Measurements from ENCODE around the gene TEX52.

The TEX52 gene

GRCh38 chr12:2877953-2878732 is 21.3 kb upstream of the TEX52 start:
- no peak; the same call in 1 of the 2 replicates for TF ChIP-seq CTCF (IDR thresholded peaks at IDR 0.05)

GRCh38 chr12:2877047-2877952 is 20.5 kb upstream of the TEX52 start, which contains the start of the genes FOXM1 and RHNO1:
Gene FOXM1 (minus strand): TSS chr12:2877174. CDS start chr12:2874478, 2,696 bp downstream.
Gene RHNO1 (plus strand): TSS chr12:2877223. CDS start chr12:2885367, 8,144 bp downstream.
- TF ChIP-seq CTCF (IDR thresholded peaks at IDR 0.05) = no peak

GRCh38 chr12:2876431-2877046 is 19.7 kb upstream of the TEX52 start:
- no peak for TF ChIP-seq CTCF (IDR thresholded peaks at IDR 0.05)

GRCh38 chr12:2864198-2864597 is 7.4 kb upstream of the TEX52 start:
- TF ChIP-seq CTCF (IDR thresholded peaks at IDR 0.05) = no peak

GRCh38 chr12:2862876-2863275 is 6.0 kb upstream of the TEX52 start:
- no peak for TF ChIP-seq CTCF (IDR thresholded peaks at IDR 0.05)

- TF ChIP-seq CTCF (IDR thresholded peaks at IDR 0.05) = no peak
Observed at GRCh38 chr12:2860170-2860569, 3.3 kb upstream of the TEX52 start.

GRCh38 chr12:2858944-2859421 is 2.1 kb upstream of the TEX52 start:
- no peak for TF ChIP-seq CTCF (IDR thresholded peaks at IDR 0.05)

Data from LNCAP (cell line).